GM18505 (cell line): ENCODE measurements around the gene C10orf105.

Source experiments
- ATAC-seq: cut with Tn5 transposase; IDR thresholded peaks from one replicate; pipeline ENCODE4 v1.9.1; 2021; ENCODE audit not compliant: unreplicated experiment
- POLR2A ChIP-seq: IDR thresholded peaks from 4 replicates; pipeline ENCODE4 v1.6.1; 2011; ENCODE audit warnings: borderline replicate concordance; ENCODE audit not compliant: insufficient read depth, insufficient read length; ENCODE audit errors: extremely low read depth

Gene C10orf105

DNA sequence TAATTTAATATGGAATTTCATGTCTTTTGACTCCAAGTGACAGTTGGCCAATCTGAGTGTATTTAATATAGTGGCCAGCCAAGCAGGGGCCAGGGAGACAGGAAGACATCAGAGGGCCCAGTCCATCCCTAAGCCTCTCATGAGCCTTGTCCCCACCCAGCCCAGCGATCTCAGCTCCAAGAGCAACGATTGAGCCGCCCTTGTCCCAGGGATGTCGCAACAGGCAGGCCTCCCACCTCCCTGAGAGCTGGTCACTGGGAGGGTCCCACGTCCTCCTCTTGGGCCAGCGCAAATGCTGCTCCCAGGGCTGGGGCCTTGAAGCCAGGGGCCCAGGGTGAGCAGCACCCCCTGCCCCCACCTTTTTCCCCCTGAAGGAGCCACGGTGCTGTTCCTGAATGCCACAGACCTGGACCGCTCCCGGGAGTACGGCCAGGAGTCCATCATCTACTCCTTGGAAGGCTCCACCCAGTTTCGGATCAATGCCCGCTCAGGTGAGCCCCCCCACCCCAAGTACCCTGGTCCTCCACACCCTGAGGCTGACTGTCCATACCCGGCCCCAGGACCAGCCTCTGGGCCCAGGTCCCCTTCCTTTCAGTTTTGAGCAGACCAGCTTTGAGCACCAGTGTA, 29.4 kb downstream of the C10orf105 start:
- no peak for TF ChIP-seq POLR2A
- ATAC-seq = no peak

- ATAC-seq = no peak
- no peak for TF ChIP-seq POLR2A
Measured at GRCh38 chr10:71688256-71688655, 31.3 kb downstream of the C10orf105 start.

DNA sequence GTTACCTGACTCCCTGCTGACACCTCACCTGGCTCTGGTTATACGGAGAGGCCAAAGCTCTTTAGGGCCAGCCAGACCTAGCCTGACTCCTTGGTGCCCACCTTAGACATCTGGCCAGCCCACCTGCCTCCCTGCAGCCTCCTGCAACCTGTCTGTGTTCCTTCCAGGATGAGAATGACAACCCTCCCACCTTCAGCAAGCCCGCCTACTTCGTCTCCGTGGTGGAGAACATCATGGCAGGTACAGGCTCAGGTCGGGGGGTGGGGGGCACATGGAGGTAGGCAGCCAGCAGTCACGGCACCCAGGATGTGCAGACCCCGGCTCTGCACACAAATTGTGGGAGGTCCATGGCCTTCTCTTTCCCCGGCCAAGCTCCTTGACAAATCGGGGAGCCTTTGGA, 32.1 kb downstream of the C10orf105 start:
- no peak for TF ChIP-seq POLR2A
- ATAC-seq = no peak

DNA sequence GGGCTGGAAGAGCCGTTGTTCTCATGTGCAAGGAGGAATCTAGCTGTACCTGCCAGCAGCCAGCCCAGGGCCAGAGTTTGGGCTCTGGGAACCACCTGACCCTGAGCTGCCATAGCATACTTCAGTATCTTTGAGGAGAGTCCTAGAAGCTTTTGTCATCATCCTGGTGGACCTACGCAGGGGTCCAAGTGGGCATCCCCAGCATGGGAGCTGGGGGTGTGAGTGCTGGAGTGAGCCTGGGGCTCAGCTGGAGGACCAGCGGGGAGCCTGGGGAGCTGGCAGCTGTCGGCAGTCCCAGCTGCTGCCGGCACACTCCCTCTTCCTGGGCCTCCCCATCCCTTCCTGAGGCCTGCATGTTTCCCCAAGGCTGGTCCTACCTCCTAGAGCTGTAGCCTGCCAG, 32.5 kb downstream of the C10orf105 start:
- no peak for ATAC-seq
- no peak for TF ChIP-seq POLR2A

GRCh38 chr10:71685554-71686232, 33.9 kb downstream of the C10orf105 start:
- ATAC-seq = no peak
- TF ChIP-seq POLR2A = no peak

DNA sequence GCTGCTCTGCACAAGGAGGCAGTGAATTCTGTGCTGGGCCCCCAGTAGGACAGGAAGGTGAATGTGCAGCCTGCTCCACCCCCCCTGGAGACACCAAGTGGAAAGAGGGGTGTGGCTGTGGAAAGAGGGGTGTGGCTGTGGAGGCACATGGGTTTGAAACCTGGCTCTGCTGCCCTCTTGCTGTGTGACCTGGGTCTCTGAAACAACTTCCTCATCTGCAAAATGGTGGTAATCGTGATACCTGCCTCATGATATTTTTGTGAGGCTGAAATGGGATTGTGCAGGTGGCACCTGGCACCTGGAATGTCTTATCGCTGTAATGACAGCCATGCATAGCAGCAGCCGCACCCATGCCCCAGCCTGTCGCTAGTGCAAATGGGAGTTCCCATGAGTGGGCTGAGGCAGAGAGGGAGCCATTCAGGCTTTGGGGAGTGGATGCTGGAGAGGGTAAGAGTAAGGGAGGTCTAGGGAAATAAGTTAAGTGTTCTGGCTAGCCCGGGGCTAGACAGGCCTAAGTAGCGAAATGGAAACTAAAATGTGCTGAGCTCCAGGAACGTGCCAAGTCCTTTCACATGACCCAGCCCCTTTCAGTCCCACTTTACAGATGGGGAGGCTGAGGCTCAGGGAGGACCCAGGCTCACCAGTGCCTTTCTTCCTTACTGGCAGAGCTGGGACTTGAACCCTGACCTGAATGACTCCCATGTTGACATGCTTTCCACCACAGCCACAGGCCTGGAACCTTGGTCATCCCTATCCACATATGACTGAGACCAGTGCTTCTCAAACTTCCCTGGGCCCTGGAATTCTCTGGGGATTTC, 35.0 kb downstream of the C10orf105 start:
- no peak for TF ChIP-seq POLR2A
- no peak for ATAC-seq

DNA sequence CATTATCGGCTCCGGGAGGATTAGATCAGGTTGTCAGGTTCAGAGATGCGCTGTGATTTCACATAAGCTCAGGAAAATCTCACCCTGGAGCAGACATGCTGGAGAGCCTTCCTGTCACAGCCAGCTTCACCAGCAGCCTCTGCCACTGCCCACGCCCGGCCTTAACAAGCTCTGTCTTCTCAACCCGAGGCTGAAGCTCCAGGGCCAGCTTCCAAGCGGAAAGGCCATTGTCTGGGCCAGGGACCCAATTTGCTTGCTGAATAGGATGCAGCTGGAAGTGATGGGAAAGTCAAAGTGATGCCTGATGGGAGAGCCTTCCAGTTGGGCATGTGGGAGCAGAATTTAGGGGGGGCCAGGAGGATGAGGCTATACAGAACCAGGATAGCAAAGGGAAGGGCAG, 36.3 kb downstream of the C10orf105 start:
- TF ChIP-seq POLR2A = no peak
- no peak for ATAC-seq

GRCh38 chr10:71681977-71682376, 37.6 kb downstream of the C10orf105 start:
- no peak for TF ChIP-seq POLR2A
- no peak for ATAC-seq

DNA sequence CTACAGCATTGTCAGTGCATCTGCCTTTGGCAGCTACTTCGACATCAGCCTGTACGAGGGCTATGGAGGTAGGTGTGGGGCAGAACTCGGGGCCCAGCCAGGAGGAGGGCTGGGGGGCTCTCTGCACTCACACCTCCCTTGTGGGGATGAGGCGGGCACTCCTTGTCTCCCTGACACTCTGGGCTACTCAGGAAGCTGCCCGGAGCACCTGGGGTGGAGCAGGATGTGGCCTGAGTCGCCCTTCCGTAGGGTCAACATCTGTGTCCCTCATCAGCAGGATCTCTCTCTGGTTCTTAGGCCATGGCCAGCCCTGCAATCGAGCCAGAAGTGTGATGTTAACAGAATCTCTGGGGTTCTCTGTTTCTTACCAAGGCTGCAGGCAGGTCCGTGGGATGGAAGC, 40.2 kb downstream of the C10orf105 start:
- no peak for TF ChIP-seq POLR2A
- ATAC-seq = no peak

GRCh38 chr10:71678057-71678805, 41.3 kb downstream of the C10orf105 start:
- TF ChIP-seq POLR2A = no peak

DNA sequence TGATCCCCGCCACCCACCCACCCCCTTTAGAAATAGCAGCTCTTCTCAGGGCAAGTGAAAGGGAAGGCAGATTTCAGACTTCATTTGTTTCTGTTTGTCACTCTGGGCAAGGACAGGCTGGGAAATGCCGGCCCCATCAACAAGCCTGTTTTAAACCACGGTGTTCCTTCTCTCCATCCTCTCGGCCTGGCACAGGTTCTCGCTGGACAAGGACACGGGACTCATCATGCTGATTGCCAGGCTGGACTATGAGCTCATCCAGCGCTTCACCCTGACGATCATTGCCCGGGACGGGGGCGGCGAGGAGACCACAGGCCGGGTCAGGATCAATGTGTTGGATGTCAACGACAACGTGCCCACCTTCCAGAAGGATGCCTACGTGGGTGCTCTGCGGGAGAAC, 42.3 kb downstream of the C10orf105 start:
- TF ChIP-seq POLR2A = no peak
- ATAC-seq = no peak

More at GRCh38 chr10:71678057-71678805, 41.3 kb downstream of the C10orf105 start:
- ATAC-seq = no peak

DNA sequence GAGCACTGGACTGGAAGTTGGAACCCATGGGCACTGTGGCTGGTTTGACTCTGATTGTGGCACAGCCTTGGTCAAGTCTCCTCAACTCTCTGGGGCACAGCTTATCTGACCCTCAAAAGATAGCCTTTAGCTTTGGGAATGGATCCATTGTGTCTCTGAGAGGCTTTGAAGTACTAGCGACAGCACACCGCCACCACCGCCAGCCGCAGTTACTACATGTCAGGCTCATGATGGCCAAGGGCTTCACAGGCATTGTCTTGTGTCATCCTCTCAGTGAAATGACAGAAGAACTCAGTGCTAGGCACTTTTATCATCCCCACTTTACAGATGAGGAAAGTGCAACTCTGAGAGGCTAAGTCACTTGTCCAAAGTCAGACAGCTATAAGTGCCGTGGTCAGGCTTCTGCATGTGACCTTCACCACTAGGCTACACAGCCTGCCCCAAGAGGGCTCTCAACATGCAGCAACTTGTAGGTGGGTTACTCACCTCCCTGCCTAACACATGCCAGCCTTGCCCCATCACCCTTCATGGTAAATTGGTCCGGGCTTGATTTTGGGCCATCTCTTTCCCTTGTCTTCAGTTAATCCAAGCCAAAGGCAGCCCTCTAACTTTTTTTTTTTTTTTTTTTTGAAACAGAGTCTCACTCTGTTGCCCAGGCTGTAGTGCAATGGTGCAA, 44.1 kb downstream of the C10orf105 start:
- no peak for TF ChIP-seq POLR2A
- ATAC-seq = no peak
